SIG-M5 (cell line): ENCODE data around the gene SRRM4.

ENCODE experiments used
- DNase-seq: peaks from one replicate; lab custom pipeline; 2025; lab: John Stamatoyannopoulos, UW

Gene SRRM4

DNA sequence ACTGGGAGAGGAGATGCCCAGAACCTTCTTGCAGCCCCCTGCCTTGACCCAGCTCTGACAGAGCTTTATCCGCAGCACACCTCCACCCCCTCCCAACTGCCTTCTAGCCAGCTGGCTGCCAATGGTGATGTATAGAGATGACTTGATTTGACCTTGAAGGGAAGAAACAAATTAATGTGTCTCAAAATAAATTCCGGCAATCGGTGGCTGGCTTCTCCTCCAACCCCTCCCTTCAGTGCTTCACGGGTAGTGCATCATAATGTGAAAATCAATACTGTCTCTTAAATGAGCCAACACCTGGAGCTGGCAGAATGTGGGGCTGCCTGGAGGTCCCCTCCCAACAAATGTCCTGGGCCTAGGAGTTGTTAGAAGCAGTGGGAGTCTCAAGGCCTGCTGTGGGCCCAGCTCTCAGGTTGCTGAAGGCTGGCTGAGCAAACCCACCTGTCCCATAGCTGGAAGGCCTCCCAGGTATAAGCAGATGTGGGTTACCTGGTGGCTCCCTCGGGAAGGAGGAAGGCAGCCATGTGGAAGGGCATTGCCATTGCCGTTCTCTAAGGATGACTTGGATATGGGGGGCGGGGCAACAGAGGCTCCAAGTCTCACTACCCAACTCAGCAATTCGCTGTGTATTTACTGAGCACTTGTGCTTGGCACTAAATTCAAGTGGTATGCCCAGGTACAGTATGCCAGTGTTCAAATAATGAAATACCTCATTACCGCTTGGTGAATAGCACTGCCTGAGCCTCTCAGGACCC, 220.6 kb downstream of the SRRM4 start:
- DNase-seq = no peak

DNA sequence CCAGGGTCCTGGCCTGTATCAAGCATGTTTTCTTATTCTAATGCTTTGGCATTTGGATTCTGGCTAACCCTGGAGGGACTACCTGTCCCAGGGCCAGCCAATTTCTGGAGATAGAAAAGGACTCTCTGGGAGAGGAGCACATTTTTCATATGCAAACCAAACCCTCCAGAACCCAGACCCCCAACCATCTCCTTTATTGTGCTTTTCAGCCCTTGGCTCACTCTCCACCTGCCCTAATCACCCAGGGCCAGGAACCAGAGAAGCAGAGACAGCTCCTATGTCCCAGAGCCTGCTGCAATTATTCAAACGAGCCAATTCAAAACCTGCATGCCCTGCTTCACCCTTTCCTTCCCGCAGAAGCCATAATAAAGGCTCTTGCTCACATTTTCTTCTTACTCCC, 221.2 kb downstream of the SRRM4 start:
- DNase-seq = no peak

DNA sequence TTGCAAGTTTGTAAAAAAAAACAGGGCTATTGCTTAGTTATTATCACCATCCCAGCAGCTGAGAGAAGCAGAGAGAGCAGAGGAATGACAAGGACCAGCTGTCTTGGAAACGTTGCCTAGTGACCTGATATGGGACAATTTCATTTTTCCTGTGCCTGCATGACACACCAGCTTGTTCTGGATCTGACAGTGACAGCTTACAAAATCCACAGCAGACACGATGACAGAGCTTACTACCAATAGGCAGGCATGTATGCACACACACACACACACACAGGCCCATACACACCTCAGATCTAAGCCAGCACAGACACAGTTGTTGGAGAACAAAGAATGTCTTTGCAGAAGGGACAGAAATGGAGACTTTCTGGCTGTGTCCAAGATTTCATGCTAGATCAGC, 222.8 kb downstream of the SRRM4 start:
- no peak for DNase-seq

DNA sequence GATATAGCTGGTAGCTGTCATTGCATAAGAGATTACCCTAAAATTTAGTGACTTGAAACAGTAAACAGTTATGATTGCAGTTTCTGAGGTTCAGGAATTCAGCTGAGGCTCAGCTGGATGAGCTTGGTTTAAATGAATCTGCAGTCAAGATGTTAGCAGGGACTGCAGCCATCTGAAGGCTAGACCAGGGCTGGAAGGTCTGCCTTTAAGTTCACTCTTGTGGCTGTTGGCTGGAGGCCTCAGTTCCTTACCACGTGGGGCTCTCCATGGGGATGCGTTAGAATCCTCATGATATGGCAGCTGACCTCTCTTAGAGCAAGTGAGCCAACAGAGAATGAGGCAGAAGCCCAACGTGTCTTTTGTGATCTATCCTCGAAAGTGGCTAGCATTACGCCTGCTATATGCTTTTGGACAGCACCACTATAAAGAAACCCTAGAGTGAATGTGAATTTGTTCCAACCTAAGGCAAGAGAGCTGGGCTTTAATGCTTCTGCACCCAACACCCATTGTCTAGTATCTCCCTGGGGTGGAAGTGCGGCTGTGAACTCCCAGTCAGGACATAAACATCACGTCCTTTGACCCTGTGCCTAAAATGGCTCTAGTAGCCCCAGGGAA, 223.4 kb downstream of the SRRM4 start:
- DNase-seq = no peak

DNA sequence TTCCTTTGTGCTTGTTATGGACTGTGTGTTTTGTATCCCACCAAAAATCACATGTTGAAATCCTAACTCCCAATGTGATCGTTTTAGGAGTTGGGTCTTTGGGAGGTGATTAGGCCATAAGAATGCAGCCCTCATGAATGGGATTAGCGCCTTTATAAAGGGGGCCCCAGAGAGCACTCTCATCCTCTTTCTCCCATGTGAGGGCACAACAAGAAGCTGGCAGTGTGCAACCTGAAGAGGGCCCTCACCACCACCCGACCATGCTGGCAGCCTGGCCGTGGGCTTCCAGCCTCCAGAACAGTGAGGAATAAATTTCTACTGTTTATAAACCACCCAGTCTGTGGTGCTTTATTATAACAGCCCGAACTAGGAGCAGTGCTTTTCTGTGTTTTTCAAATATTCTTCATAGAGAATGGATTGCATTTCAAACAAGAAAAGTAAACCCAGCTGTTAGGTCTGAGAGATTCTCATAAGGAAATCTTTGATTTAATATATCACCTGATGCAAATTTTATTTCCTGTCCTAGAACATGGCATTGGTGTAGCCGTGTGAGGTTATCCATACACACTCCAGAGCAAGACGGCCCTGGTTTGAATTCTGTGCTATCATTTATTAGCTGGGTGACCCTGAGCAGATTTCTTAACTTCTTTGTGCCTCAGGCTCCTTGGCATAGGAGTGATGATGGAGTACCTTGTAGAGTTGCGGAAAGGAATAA, 225.2 kb downstream of the SRRM4 start:
- DNase-seq = no peak

DNA sequence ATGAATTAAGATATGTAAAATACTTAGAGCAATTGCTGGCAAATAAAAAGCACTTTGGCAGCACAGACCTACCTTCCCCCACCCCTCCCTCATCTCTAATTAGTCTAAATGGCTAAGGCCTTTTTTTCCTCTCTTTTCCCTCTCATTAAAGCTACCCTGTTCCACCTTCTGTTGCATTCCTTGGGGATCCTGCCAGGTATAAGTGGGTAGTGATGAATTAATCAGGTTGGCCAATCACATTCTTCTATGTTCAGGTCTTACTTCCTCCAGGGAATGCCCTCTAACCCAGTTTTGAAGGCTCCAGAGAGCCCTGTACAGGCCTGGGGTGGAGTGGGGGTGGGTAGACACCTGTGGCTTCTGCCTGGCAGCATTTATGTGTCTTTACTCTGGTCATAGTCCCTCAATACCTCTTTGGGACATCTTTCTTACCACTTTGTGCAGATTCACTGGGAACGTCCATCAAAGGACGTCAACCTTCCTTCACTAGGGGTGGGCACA, 225.8 kb downstream of the SRRM4 start:
- DNase-seq = no peak

DNA sequence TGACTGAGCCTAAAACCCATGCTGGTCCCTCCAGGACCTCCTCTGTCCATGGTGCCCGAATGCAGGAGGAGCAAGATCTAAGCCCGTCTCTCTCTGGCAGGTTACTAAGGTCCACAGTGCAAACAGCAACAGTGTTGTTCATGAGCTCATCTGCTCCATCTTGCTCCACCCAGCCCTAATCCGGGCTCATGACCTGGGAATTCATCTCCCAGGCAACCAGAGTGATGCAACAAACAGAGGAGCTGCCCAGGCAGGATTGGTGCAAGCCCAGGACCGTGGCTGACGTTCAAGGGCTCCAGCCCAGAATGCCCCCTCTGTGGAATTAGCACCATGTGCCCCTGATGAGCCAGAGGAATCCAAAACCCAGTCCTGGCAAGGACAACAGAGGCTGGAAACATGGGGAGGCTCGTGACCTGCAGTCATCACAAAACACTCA, 227.3 kb downstream of the SRRM4 start:
- no peak for DNase-seq

DNA sequence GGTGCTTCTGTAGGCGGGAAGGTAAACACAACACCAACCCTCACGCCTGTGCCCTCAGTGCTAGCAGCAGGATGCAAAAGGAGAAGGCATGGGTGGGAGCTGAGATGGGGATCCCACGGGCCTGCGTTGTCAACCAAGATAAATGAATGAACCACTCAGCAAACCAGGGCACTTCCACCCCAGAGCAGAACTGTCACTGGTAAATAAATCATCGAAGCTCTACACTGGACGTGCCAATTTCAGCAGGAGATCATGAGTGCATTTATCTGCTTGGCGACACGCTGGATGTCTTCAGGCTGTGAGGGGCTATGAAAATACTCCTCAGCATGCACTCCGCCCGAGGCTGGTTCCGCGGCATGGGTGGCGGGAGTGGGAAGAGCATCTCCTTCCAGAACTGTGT, 230.5 kb downstream of the SRRM4 start:
- DNase-seq = no peak
